ENCODE data around the gene CASD1. TPM values are rescaled to one million over a fixed set of nuclear protein-coding genes. Genes with fewer than 3 reads are reported as not detected.

Gene CASD1
- polyA plus RNA-seq, 1 donor (not counting 4 experiments of a cell fraction or from before 2014, with no cell fraction given) = 7.1 TPM

GRCh38 chr7:94595717-94596116 lies 86.1 kb downstream of the CASD1 start:
- Histone ChIP-seq H3K9me3 (ENCODE audit: control insufficient read depth, low read depth, low read length) (no peaks in the 10 kb centered on the region), H3K4me1 (ENCODE audit: control insufficient read depth, extremely low read depth, insufficient read depth, low read length) (no peaks in the 10 kb centered on the region), H3K27ac (ENCODE audit: control insufficient read depth, insufficient read depth, low read length) (no peak overlapping the region), H4K20me1 (ENCODE audit: control insufficient read depth, extremely low read depth, insufficient read depth, low read length) (no peaks in the 10 kb centered on the region), H2AFZ (ENCODE audit: control insufficient read depth, low read length) (no peak overlapping the region), H3K9ac (ENCODE audit: control insufficient read depth, extremely low read depth, insufficient read depth, low read length) (no peak overlapping the region), H3K9me1 (ENCODE audit: control insufficient read depth, extremely low read depth, insufficient read depth, low read length) (no peaks in the 10 kb centered on the region), H3K36me3 (ENCODE audit: control insufficient read depth in 2 of 2, extremely low read depth in 1 of 2, insufficient read depth in 2 of 2, low read length in 2 of 2) (no peaks in the 10 kb centered on the region), H3K4me3 (ENCODE audit: control insufficient read depth in 2 of 3, extremely low read depth in 1 of 3, insufficient read depth in 2 of 3, low read depth in 1 of 3, low read length in 3 of 3) (no peak overlapping the region), H3K4me2 (ENCODE audit: control insufficient read depth, extremely low read depth, insufficient read depth, low read depth, low read length) (no peak overlapping the region), H3K27me3 (ENCODE audit: control insufficient read depth, extremely low read depth, insufficient read depth, low read length) (no peaks in the 10 kb centered on the region), H3K79me2 (ENCODE audit: control insufficient read depth, insufficient read depth, low read length) (no peaks in the 10 kb centered on the region)
- TF ChIP-seq CTCF (optimal IDR thresholded peaks at IDR 0.05 in 1 of 3, IDR thresholded peaks at IDR 0.05 in 1 of 3, conservative IDR thresholded peaks at IDR 0.05 in 1 of 3; ENCODE audit: extremely low read depth in 1 of 3, insufficient read depth in 2 of 3, low read length in 3 of 3) (no peak), EZH2 (IDR thresholded peaks at IDR 0.05; ENCODE audit: low read length) (no peak)
- FAIRE-seq = no peak
- no peak for DNase-seq (ENCODE audit: low read depth, low spot score)
- dilution Hi-C loops (cut with MboI; ENCODE audit: extremely low pct_ligation_motif_present, low sequenced_read_pairs) = no loop called here

GRCh38 chr7:94600267-94600666 lies 90.7 kb downstream of the CASD1 start:
- no peaks in the 10 kb centered on the region for H3K36me3 ChIP-seq (ENCODE audit: control insufficient read depth in 2 of 2, extremely low read depth in 1 of 2, insufficient read depth in 2 of 2, low read length in 2 of 2)
- H3K9ac ChIP-seq (ENCODE audit: control insufficient read depth, extremely low read depth, insufficient read depth, low read length) = no peak overlapping the region
- H3K9me1 ChIP-seq (ENCODE audit: control insufficient read depth, extremely low read depth, insufficient read depth, low read length) = no peaks in the 10 kb centered on the region
- TF ChIP-seq EZH2 (IDR thresholded peaks at IDR 0.05; ENCODE audit: low read length) (no peak), CTCF (optimal IDR thresholded peaks at IDR 0.05 in 1 of 3, IDR thresholded peaks at IDR 0.05 in 1 of 3, conservative IDR thresholded peaks at IDR 0.05 in 1 of 3; ENCODE audit: extremely low read depth in 1 of 3, insufficient read depth in 2 of 3, low read length in 3 of 3) (no peak)
- no peaks in the 10 kb centered on the region for H3K79me2 ChIP-seq (ENCODE audit: control insufficient read depth, insufficient read depth, low read length)
- no peak overlapping the region for H3K4me2 ChIP-seq (ENCODE audit: control insufficient read depth, extremely low read depth, insufficient read depth, low read depth, low read length)
- DNase-seq (ENCODE audit: low read depth, low spot score) (no peak), FAIRE-seq (no peak)
- no peaks in the 10 kb centered on the region for H3K4me1 ChIP-seq (ENCODE audit: control insufficient read depth, extremely low read depth, insufficient read depth, low read length)
- no peaks in the 10 kb centered on the region for H3K27me3 ChIP-seq (ENCODE audit: control insufficient read depth, extremely low read depth, insufficient read depth, low read length)
- dilution Hi-C loops (cut with MboI; ENCODE audit: extremely low pct_ligation_motif_present, low sequenced_read_pairs) = no loop called here
- no peaks in the 10 kb centered on the region for H3K9me3 ChIP-seq (ENCODE audit: control insufficient read depth, low read depth, low read length)
- H2AFZ ChIP-seq (ENCODE audit: control insufficient read depth, low read length) = no peak overlapping the region
- no peak overlapping the region for H3K4me3 ChIP-seq (ENCODE audit: control insufficient read depth in 2 of 3, extremely low read depth in 1 of 3, insufficient read depth in 2 of 3, low read depth in 1 of 3, low read length in 3 of 3)
- H3K27ac ChIP-seq (ENCODE audit: control insufficient read depth, insufficient read depth, low read length) = no peak overlapping the region
- H4K20me1 ChIP-seq (ENCODE audit: control insufficient read depth, extremely low read depth, insufficient read depth, low read length) = no peaks in the 10 kb centered on the region

Measured in keratinocyte (primary cell).